PC-9 (cell line): Measurements from ENCODE around the gene PSMA6. TPM values are rescaled to one million over a fixed set of nuclear protein-coding genes. Genes with fewer than 3 reads are reported as not detected.
"Not testable (repeated sequence)": the region's sequence is repeated elsewhere in the genome, so short reads cannot be mapped to it uniquely, and the experiment has no call there.

Experiments used
- BruUV-seq: library from RNA; stranded (reverse); fragments of 400-500 nt; replicated peaks from 2 replicates; lab custom pipeline; 2021; lab: Mats Ljungman, UMichigan
- CTCF ChIA-PET: fragments of 300-600 bp; sonication (Branson Sonifier 250); formaldehyde crosslinking; loops from one replicate; lab custom pipeline; 2022; ENCODE audit warnings: antibody characterized with exemption; lab: Charles Lee
- POLR2A ChIA-PET: fragments of 300-600 bp; sonication (Branson Sonifier 250); formaldehyde crosslinking; loops from one replicate; lab custom pipeline; 2022; ENCODE audit warnings: antibody characterized with exemption; ENCODE audit not compliant: unreplicated experiment; lab: Charles Lee
- DNase-seq, 2 experiments: peaks; one replicate each; pipeline versions ENCODE4 v3.0.0 to v3.0.0-alpha.2; 2015 to 2022; ENCODE audit warnings: mixed read lengths in 1 of 2
- H2AFZ ChIP-seq: fragments of 200-600 bp; sonication (generic); 2 replicates; pipeline ENCODE4 v1.8.1; 2017; ENCODE audit warnings: antibody characterized with exemption
- H3F3A ChIP-seq: fragments of 200-600 bp; sonication (generic); 2 replicates; pipeline ENCODE4 v1.8.1; 2017; ENCODE audit warnings: antibody characterized with exemption, mild to moderate bottlenecking, low read depth; ENCODE audit not compliant: insufficient read depth
- H3K27ac ChIP-seq: fragments of 200-600 bp; sonication (generic); 2 replicates; pipeline ENCODE4 v1.6.1; 2016; ENCODE audit warnings: mixed run types
- H3K27me3 ChIP-seq: fragments of 200-600 bp; sonication (generic); 2 replicates; pipeline ENCODE4 v1.6.1; 2016; ENCODE audit warnings: low read depth, mixed run types; ENCODE audit not compliant: insufficient read depth
- H3K36me3 ChIP-seq: fragments of 200-600 bp; sonication (generic); 2 replicates; pipeline ENCODE4 v1.6.1; 2016; ENCODE audit warnings: low read depth, mixed run types
- H3K4me1 ChIP-seq: fragments of 200-600 bp; sonication (generic); replicated peaks from 2 replicates; pipeline ENCODE4 v1.6.1; 2016; ENCODE audit warnings: mixed run types; ENCODE audit not compliant: insufficient read depth
- H3K4me2 ChIP-seq: fragments of 200-600 bp; sonication (generic); 2 replicates; pipeline ENCODE4 v1.6.1; 2017; ENCODE audit warnings: mixed run types
- H3K4me3 ChIP-seq: fragments of 200-600 bp; sonication (generic); 2 replicates; pipeline ENCODE4 v1.6.1; 2016; ENCODE audit warnings: mixed run types
- H3K79me2 ChIP-seq: fragments of 200-600 bp; sonication (generic); 2 replicates; pipeline ENCODE4 v1.6.1; 2017; ENCODE audit warnings: low read depth, mixed run types
- H3K9me2 ChIP-seq: fragments of 200-600 bp; sonication (generic); 2 replicates; pipeline ENCODE4 v1.8.1; 2017; ENCODE audit warnings: mild to moderate bottlenecking; ENCODE audit not compliant: insufficient read depth
- H3K9me3 ChIP-seq: fragments of 200-600 bp; sonication (generic); 2 replicates; pipeline ENCODE4 v1.8.1; 2016; ENCODE audit warnings: low read depth; ENCODE audit not compliant: insufficient read depth
- H4K20me1 ChIP-seq: fragments of 200-600 bp; sonication (generic); 2 replicates; pipeline ENCODE4 v1.8.1; 2017; ENCODE audit not compliant: insufficient read depth
- EZH2 ChIP-seq: fragments of 200-600 bp; sonication (generic); IDR thresholded peaks from 2 replicates; pipeline ENCODE4 v1.8.0; 2017; ENCODE audit warnings: antibody characterized with exemption, low read depth
- intact Hi-C: fragments of 100-400 bp; cut with micrococcal nuclease; formaldehyde crosslinking; loops from one replicate; pipeline ENCODE4 v1.10.0; 2022; ENCODE audit not compliant: unreplicated experiment
- total RNA-seq: library from RNA; stranded (reverse); gene quantifications from 2 replicates; pipeline ENCODE4 v1.2.3, GENCODE V29; 2021
- TF ChIP-seq, protein P1 (sequence below): fragments of 200-600 bp; sonication (generic); conservative IDR thresholded peaks from 2 replicates; pipeline ENCODE4 v1.6.1; 2017; ENCODE audit warnings: mixed run types, antibody characterized with exemption, mild to moderate bottlenecking, moderate library complexity

PSMA6 gene
- total RNA-seq, 1 experiment from 2014 or later: 188 TPM

DNA sequence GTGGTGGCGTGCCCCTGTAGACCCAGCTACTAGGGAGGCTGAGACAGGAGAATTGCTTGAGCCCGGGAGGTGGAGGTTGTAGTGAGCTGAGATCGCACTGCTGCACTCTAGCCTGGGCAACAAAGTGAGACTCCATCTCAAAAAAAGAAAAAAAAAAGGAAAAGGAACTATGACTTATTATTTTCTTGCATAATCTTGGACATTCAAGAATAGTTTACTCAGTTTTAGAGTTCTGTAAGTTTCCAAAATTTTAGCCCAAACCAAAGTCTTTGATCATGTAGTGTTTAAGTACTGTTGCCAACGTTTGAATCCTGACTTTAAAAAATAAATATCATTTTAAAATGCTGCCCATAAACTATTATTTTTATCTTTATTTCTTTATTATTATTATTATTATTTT, 6.2 kb downstream of the PSMA6 start:
- Histone ChIP-seq H3K27ac (no peak overlapping the region), H3K27me3 (no peaks in the 10 kb centered on the region), H4K20me1 (peaks cover under 1% of the 10 kb centered on the region), H3K4me1 (peaks cover 21% of the 10 kb centered on the region), H3K36me3 (peaks cover 10% of the 10 kb centered on the region; the same call in 1 of the 2 replicates), H3K4me2 (no peak overlapping the region), H3K9me2 (no peaks in the 10 kb centered on the region), H3K9me3 (no peaks in the 10 kb centered on the region), H3K4me3 (no peak overlapping the region), H3F3A (no peaks in the 10 kb centered on the region), H3K79me2 (peaks cover 97% of the 10 kb centered on the region), H2AFZ (no peak overlapping the region)
- intact Hi-C loops: no loop called here
- TF ChIP-seq, protein P1, sequence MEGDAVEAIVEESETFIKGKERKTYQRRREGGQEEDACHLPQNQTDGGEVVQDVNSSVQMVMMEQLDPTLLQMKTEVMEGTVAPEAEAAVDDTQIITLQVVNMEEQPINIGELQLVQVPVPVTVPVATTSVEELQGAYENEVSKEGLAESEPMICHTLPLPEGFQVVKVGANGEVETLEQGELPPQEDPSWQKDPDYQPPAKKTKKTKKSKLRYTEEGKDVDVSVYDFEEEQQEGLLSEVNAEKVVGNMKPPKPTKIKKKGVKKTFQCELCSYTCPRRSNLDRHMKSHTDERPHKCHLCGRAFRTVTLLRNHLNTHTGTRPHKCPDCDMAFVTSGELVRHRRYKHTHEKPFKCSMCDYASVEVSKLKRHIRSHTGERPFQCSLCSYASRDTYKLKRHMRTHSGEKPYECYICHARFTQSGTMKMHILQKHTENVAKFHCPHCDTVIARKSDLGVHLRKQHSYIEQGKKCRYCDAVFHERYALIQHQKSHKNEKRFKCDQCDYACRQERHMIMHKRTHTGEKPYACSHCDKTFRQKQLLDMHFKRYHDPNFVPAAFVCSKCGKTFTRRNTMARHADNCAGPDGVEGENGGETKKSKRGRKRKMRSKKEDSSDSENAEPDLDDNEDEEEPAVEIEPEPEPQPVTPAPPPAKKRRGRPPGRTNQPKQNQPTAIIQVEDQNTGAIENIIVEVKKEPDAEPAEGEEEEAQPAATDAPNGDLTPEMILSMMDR: no peak
- TF ChIP-seq EZH2: no peak
- BruUV-seq: no TSS peak
- no peak for DNase-seq
- ChIA-PET CTCF (no interaction called here), POLR2A (no interaction called here)

- no peak for DNase-seq
- no peaks in the 10 kb centered on the region for H3K9me3 ChIP-seq
- peaks cover 12% of the 10 kb centered on the region for H4K20me1 ChIP-seq
- ChIA-PET CTCF (interaction anchor here (0.6 kb wide), 1 partner anchor 10 kb away, joined by 6 read pairs; no protein-coding TSS in a partner anchor), POLR2A (interaction anchor here (0.7 kb wide), 1 partner anchor 332 kb away, joined by 3 read pairs; no protein-coding TSS in a partner anchor)
- H3K4me1 ChIP-seq: peaks cover 14% of the 10 kb centered on the region
- H3K27me3 ChIP-seq: no peaks in the 10 kb centered on the region
- no peak overlapping the region for H3K4me3 ChIP-seq
- no TSS peak for BruUV-seq
- no peak overlapping the region for H3K4me2 ChIP-seq
- intact Hi-C loops: no loop called here
- no peaks in the 10 kb centered on the region for H3K9me2 ChIP-seq
- TF ChIP-seq, protein P1: no peak
- TF ChIP-seq EZH2: no peak
- peaks cover 97% of the 10 kb centered on the region for H3K79me2 ChIP-seq
- H3K27ac ChIP-seq: peak overlapping the region; percentile 23; the same call in 1 of the 2 replicates
- H3F3A ChIP-seq: no peaks in the 10 kb centered on the region
- no peak overlapping the region for H2AFZ ChIP-seq
- peaks cover 10% of the 10 kb centered on the region; the same call in 1 of the 2 replicates for H3K36me3 ChIP-seq
Observed at GRCh38 chr14:35299708-35300107, 7.5 kb downstream of the PSMA6 start.

DNA sequence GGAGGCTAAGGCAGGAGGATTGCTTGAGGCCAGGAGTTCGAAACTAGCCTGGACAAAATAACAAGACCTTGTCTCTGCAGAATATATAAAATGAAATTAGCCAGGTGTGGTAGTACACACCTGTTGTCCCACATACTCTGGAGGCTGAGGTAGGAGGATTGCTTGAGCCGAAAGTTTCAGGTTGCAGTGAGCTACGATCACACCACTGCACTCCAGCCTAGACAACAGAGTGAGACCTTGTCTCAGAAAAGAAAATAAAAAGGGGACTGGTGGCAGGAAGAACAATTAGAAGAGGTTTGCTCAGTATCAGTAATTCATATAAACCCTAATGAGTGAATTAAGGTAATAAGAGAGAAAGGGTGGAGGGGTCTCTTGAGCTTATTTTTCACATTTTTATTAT, 8.0 kb downstream of the PSMA6 start:
- Histone ChIP-seq H3K36me3 (peaks cover 10% of the 10 kb centered on the region; the same call in 1 of the 2 replicates), H3F3A (no peaks in the 10 kb centered on the region), H3K4me3 (no peak overlapping the region), H4K20me1 (peaks cover 12% of the 10 kb centered on the region), H3K9me2 (no peaks in the 10 kb centered on the region), H3K27ac (no peak overlapping the region; the same call in 1 of the 2 replicates), H3K9me3 (no peaks in the 10 kb centered on the region), H3K27me3 (no peaks in the 10 kb centered on the region), H3K4me2 (no peak overlapping the region), H3K4me1 (peaks cover 10% of the 10 kb centered on the region; the same call in 1 of the 2 replicates), H2AFZ (no peak overlapping the region), H3K79me2 (peaks cover 97% of the 10 kb centered on the region)
- ChIA-PET CTCF (interaction anchor here (0.6 kb wide), 1 partner anchor 10 kb away, joined by 6 read pairs; no protein-coding TSS in a partner anchor), POLR2A (no interaction called here)
- TF ChIP-seq EZH2: no peak
- TF ChIP-seq, protein P1: no peak
- no peak for DNase-seq
- no TSS peak for BruUV-seq
- intact Hi-C loops: no loop called here

- BruUV-seq, H3K4me2 ChIP-seq, H3K27me3 ChIP-seq, H3K9me2 ChIP-seq, DNase-seq, H3F3A ChIP-seq, H3K27ac ChIP-seq, POLR2A ChIA-PET, H3K9me3 ChIP-seq, H2AFZ ChIP-seq, H3K4me1 ChIP-seq, intact Hi-C loops, H3K4me3 ChIP-seq: not testable (repeated sequence)
- Histone ChIP-seq H4K20me1 (peaks cover 12% of the 10 kb centered on the region; the same call in 1 of the 2 replicates), H3K36me3 (peaks cover 10% of the 10 kb centered on the region; the same call in 1 of the 2 replicates), H3K79me2 (peaks cover 97% of the 10 kb centered on the region)
- CTCF ChIA-PET: interaction anchor here (0.7 kb wide), 1 partner anchor 23 kb away, joined by 6 read pairs; no protein-coding TSS in a partner anchor
Observed at GRCh38 chr14:35301334-35301733, 9.2 kb downstream of the PSMA6 start.
